HepG2 (cell line): Measurements from ENCODE around the gene RNU7-1. TPM values are rescaled to one million over a fixed set of nuclear protein-coding genes. Genes with fewer than 3 reads are reported as not detected.

Source experiments
- GATA4 ChIP-seq: sonication (generic); IDR thresholded peaks from 2 replicates; pipeline ENCODE4 v1.6.1; 2016; ENCODE audit warnings: antibody characterized with exemption, low read depth, borderline replicate concordance
- GTF2F1 ChIP-seq: fragments of 150-350 bp; IDR thresholded peaks from 2 replicates; pipeline ENCODE4 v1.6.1; 2014; ENCODE audit warnings: low read length
- HOXA7 ChIP-seq: sonication (generic); formaldehyde crosslinking; IDR thresholded peaks from 2 replicates; pipeline ENCODE4 v1.8.1; 2022; ENCODE audit warnings: mild to moderate bottlenecking, missing genetic modification reagents, moderate library complexity
- PHF20 ChIP-seq: sonication (generic); formaldehyde crosslinking; IDR thresholded peaks from 2 replicates; pipeline ENCODE4 v1.5.0; 2020; ENCODE audit warnings: mild to moderate bottlenecking, missing genetic modification reagents
- ZFY ChIP-seq: sonication (generic); formaldehyde crosslinking; IDR thresholded peaks from 2 replicates; pipeline ENCODE4 v1.4.0; 2020; ENCODE audit warnings: missing genetic modification reagents
- ZNF207 ChIP-seq: fragments of 450-650 bp; IDR thresholded peaks from 2 replicates; pipeline ENCODE4 v1.6.1; 2016; ENCODE audit warnings: antibody characterized with exemption, borderline replicate concordance
- ZNF251 ChIP-seq: sonication (generic); formaldehyde crosslinking; IDR thresholded peaks from 2 replicates; pipeline ENCODE4 v1.9.0; 2021; ENCODE audit warnings: mild to moderate bottlenecking, missing genetic modification reagents
- ZNF3 ChIP-seq: IDR thresholded peaks from 2 replicates; pipeline ENCODE4 v1.7.0; 2017; ENCODE audit warnings: inconsistent platforms
- ZNF337 ChIP-seq: sonication (generic); formaldehyde crosslinking; IDR thresholded peaks from 2 replicates; pipeline ENCODE4 v1.5.1; 2020; ENCODE audit warnings: missing genetic modification reagents, low read depth, mild to moderate bottlenecking, borderline replicate concordance
- ZNF703 ChIP-seq: sonication (generic); formaldehyde crosslinking; IDR thresholded peaks from 2 replicates; pipeline ENCODE4 v1.5.1; 2020; ENCODE audit warnings: missing genetic modification reagents, mild to moderate bottlenecking, moderate library complexity, borderline replicate concordance
- polyA plus RNA-seq, 8 experiments: library from polyadenylated mRNA; depleted of rRNA in 3 of 8; stranded (reverse) in 7 of 8; unstranded in 1 of 8; fragments of >200 nt; fragmentation: Illumina TruSeq in 4 of 8; extraction: Trizol in 4 of 8; gene quantifications; 2 replicates each; pipeline versions ENCODE4 v1.2.1 to v1.2.3, GENCODE V29; 2011 to 2016; ENCODE audit warnings: low read depth in 4 of 8, missing spikeins in 1 of 8, mixed read lengths in 1 of 8; ENCODE audit not compliant: insufficient read depth in 1 of 8
- total RNA-seq, 5 experiments: library from RNA; depleted of rRNA; stranded (reverse); fragments of >200 nt; fragmentation: Illumina TruSeq; extraction: Trizol; gene quantifications; 2 replicates each; pipeline ENCODE4 v1.2.3, GENCODE V29; 2016; ENCODE audit warnings: low read depth in 1 of 5
- TF ChIP-seq, protein P1 (sequence below): sonication (generic); formaldehyde crosslinking; IDR thresholded peaks from 2 replicates; pipeline ENCODE4 v1.9.0; 2021; ENCODE audit warnings: missing genetic modification reagents, borderline replicate concordance
- TF ChIP-seq, protein P2 (sequence below): sonication (generic); formaldehyde crosslinking; conservative IDR thresholded peaks from 2 replicates; pipeline ENCODE4 v1.8.0; 2022; ENCODE audit warnings: mild to moderate bottlenecking, moderate library complexity, missing genetic modification reagents
- TF ChIP-seq, protein P3 (sequence below): sonication (generic); formaldehyde crosslinking; IDR thresholded peaks from 2 replicates; pipeline ENCODE4 v1.4.0; 2020; ENCODE audit warnings: missing genetic modification reagents
- TF ChIP-seq, protein P4 (sequence below): IDR thresholded peaks from 2 replicates; pipeline ENCODE4 v1.4.0; 2020; ENCODE audit warnings: mild to moderate bottlenecking, missing genetic modification reagents

The RNU7-1 gene
- total and polyA plus RNA-seq, 2 of the 13 experiments (the other 11 are each of a cell fraction or from before 2014, with no cell fraction given): not detected

DNA sequence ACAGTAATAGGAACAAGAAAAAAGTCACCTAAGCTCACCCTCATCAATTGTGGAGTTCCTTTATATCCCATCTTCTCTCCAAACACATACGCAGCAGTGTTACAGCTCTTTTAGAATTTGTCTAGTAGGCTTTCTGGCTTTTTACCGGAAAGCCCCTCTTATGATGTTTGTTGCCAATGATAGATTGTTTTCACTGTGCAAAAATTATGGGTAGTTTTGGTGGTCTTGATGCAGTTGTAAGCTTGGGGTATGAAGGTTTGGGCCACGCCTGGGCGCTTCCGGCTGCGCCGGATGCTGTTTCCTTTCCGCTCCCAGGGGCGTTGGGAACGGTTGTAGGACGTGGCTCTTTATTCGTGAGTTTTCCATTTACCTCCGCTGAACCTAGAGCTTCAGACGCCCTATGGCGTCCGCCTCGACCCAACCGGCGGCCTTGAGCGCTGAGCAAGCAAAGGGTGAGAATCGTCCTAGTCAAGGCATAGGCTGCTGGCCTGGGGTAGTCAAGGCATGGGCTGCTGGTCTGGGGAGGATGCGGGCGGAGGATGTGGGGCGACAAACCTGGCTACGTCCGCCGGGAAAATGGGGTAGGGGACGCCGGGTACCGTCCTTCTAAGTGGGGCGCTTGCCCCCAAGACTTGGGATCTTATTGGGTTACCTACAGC, at the start of gene RNU7-1, which contains the start of gene C12orf57 (continued):
- TF ChIP-seq, protein P1, sequence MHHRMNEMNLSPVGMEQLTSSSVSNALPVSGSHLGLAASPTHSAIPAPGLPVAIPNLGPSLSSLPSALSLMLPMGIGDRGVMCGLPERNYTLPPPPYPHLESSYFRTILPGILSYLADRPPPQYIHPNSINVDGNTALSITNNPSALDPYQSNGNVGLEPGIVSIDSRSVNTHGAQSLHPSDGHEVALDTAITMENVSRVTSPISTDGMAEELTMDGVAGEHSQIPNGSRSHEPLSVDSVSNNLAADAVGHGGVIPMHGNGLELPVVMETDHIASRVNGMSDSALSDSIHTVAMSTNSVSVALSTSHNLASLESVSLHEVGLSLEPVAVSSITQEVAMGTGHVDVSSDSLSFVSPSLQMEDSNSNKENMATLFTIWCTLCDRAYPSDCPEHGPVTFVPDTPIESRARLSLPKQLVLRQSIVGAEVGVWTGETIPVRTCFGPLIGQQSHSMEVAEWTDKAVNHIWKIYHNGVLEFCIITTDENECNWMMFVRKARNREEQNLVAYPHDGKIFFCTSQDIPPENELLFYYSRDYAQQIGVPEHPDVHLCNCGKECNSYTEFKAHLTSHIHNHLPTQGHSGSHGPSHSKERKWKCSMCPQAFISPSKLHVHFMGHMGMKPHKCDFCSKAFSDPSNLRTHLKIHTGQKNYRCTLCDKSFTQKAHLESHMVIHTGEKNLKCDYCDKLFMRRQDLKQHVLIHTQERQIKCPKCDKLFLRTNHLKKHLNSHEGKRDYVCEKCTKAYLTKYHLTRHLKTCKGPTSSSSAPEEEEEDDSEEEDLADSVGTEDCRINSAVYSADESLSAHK (CRISPR knock-in tag): 0 out of 2 replicates have a peak, but pooled peaks have one; percentile 87
- TF ChIP-seq, protein P2, sequence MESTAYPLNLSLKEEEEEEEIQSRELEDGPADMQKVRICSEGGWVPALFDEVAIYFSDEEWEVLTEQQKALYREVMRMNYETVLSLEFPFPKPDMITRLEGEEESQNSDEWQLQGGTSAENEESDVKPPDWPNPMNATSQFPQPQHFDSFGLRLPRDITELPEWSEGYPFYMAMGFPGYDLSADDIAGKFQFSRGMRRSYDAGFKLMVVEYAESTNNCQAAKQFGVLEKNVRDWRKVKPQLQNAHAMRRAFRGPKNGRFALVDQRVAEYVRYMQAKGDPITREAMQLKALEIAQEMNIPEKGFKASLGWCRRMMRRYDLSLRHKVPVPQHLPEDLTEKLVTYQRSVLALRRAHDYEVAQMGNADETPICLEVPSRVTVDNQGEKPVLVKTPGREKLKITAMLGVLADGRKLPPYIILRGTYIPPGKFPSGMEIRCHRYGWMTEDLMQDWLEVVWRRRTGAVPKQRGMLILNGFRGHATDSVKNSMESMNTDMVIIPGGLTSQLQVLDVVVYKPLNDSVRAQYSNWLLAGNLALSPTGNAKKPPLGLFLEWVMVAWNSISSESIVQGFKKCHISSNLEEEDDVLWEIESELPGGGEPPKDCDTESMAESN: peak; percentile 79
- no peak for TF ChIP-seq ZNF207
- 0 out of 2 replicates have a peak, but pooled peaks have one; percentile 60 for TF ChIP-seq ZNF3
- no peak for TF ChIP-seq ZNF251 (CRISPR knock-in tag)
- TF ChIP-seq PHF20: no peak
- peak; percentile 83 for TF ChIP-seq ZNF703 (CRISPR knock-in tag)
- peak; percentile 98 for TF ChIP-seq GATA4
- TF ChIP-seq, protein P3, sequence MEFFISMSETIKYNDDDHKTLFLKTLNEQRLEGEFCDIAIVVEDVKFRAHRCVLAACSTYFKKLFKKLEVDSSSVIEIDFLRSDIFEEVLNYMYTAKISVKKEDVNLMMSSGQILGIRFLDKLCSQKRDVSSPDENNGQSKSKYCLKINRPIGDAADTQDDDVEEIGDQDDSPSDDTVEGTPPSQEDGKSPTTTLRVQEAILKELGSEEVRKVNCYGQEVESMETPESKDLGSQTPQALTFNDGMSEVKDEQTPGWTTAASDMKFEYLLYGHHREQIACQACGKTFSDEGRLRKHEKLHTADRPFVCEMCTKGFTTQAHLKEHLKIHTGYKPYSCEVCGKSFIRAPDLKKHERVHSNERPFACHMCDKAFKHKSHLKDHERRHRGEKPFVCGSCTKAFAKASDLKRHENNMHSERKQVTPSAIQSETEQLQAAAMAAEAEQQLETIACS (CRISPR knock-in tag): no peak; the same call in 1 of the 2 replicates
- no peak; the same call in 1 of the 2 replicates for TF ChIP-seq ZFY
- TF ChIP-seq HOXA7 (CRISPR knock-in tag): peak; percentile 97
- TF ChIP-seq ZNF337: no peak
- TF ChIP-seq GTF2F1: peak; percentile 99
- TF ChIP-seq, protein P4, sequence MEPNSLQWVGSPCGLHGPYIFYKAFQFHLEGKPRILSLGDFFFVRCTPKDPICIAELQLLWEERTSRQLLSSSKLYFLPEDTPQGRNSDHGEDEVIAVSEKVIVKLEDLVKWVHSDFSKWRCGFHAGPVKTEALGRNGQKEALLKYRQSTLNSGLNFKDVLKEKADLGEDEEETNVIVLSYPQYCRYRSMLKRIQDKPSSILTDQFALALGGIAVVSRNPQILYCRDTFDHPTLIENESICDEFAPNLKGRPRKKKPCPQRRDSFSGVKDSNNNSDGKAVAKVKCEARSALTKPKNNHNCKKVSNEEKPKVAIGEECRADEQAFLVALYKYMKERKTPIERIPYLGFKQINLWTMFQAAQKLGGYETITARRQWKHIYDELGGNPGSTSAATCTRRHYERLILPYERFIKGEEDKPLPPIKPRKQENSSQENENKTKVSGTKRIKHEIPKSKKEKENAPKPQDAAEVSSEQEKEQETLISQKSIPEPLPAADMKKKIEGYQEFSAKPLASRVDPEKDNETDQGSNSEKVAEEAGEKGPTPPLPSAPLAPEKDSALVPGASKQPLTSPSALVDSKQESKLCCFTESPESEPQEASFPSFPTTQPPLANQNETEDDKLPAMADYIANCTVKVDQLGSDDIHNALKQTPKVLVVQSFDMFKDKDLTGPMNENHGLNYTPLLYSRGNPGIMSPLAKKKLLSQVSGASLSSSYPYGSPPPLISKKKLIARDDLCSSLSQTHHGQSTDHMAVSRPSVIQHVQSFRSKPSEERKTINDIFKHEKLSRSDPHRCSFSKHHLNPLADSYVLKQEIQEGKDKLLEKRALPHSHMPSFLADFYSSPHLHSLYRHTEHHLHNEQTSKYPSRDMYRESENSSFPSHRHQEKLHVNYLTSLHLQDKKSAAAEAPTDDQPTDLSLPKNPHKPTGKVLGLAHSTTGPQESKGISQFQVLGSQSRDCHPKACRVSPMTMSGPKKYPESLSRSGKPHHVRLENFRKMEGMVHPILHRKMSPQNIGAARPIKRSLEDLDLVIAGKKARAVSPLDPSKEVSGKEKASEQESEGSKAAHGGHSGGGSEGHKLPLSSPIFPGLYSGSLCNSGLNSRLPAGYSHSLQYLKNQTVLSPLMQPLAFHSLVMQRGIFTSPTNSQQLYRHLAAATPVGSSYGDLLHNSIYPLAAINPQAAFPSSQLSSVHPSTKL (CRISPR knock-in tag): peak; percentile 33; the same call in 1 of the 2 replicates
